Endothelial cell (in vitro differentiated cells): Measurements from ENCODE around the gene CBLB. TPM values are rescaled to one million over a fixed set of nuclear protein-coding genes. Genes with fewer than 3 reads are reported as not detected.

Source experiments
- DNase-seq: peaks from one replicate; pipeline ENCODE4 v3.0.0; 2021; ENCODE audit warnings: low spot score
- H3K27ac Mint-ChIP-seq: one replicate; pipeline ENCODE4 v1.8.0; 2021; ENCODE audit warnings: mixed read lengths, inconsistent platforms; ENCODE audit not compliant: unreplicated experiment
- H3K27me3 Mint-ChIP-seq: one replicate; pipeline ENCODE4 v1.8.0; 2021; ENCODE audit warnings: mild to moderate bottlenecking, moderate library complexity, mixed read lengths, inconsistent platforms; ENCODE audit not compliant: unreplicated experiment
- H3K36me3 Mint-ChIP-seq: one replicate; pipeline ENCODE4 v1.8.0; 2021; ENCODE audit warnings: mild to moderate bottlenecking, low read depth, mixed read lengths, inconsistent platforms; ENCODE audit not compliant: unreplicated experiment
- H3K4me1 Mint-ChIP-seq: one replicate; pipeline ENCODE4 v1.8.0; 2021; ENCODE audit warnings: mild to moderate bottlenecking, mixed read lengths, inconsistent platforms; ENCODE audit not compliant: unreplicated experiment
- H3K4me3 Mint-ChIP-seq: one replicate; pipeline ENCODE4 v1.8.0; 2021; ENCODE audit warnings: mild to moderate bottlenecking, mixed read lengths, inconsistent platforms; ENCODE audit not compliant: unreplicated experiment
- H3K9me3 Mint-ChIP-seq: one replicate; pipeline ENCODE4 v1.8.0; 2021; ENCODE audit warnings: mixed read lengths, inconsistent platforms; ENCODE audit not compliant: unreplicated experiment
- total RNA-seq: library from RNA; stranded (reverse); fragmentation: NEBNext Ultra II Directional; extraction: Animal tissue kit (Norgen Biotek cat#: 25700); gene quantifications from one replicate; pipeline ENCODE4 v1.2.1, GENCODE V29; 2021; ENCODE audit not compliant: unreplicated experiment
- TF ChIP-seq, protein P1 (sequence below): fragments of 200-600 bp; sonication (generic); IDR thresholded peaks from one replicate; pipeline ENCODE4 v1.5.0; 2021; ENCODE audit warnings: antibody characterized with exemption; ENCODE audit not compliant: unreplicated experiment

CBLB gene
- total RNA-seq, 1 donor from 2014 or later = 62.0 TPM

DNA sequence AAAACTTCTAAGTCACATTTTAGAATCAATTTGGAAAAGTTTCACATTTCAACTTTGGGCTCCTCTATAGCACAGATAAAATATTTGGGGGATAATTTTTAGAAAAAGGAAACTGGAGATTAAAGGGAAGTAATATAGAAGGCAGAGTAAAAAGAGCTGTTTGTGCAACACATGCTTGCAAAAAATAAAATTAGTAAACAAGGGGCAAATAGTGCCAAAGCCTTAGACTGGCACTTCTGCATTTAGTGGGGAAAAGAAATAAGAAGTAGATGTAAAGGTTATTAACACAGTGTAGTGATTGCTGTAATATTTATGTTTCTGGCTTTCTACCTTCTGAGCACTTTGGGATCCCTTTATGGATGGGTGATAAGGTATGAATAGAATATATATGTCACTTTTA is 246.6 kb downstream of the CBLB start:
- no peak for DNase-seq
- TF ChIP-seq, protein P1, sequence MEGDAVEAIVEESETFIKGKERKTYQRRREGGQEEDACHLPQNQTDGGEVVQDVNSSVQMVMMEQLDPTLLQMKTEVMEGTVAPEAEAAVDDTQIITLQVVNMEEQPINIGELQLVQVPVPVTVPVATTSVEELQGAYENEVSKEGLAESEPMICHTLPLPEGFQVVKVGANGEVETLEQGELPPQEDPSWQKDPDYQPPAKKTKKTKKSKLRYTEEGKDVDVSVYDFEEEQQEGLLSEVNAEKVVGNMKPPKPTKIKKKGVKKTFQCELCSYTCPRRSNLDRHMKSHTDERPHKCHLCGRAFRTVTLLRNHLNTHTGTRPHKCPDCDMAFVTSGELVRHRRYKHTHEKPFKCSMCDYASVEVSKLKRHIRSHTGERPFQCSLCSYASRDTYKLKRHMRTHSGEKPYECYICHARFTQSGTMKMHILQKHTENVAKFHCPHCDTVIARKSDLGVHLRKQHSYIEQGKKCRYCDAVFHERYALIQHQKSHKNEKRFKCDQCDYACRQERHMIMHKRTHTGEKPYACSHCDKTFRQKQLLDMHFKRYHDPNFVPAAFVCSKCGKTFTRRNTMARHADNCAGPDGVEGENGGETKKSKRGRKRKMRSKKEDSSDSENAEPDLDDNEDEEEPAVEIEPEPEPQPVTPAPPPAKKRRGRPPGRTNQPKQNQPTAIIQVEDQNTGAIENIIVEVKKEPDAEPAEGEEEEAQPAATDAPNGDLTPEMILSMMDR = no peak
- no peaks in the 10 kb centered on the region for H3K27me3 Mint-ChIP-seq
- H3K4me1 Mint-ChIP-seq = no peaks in the 10 kb centered on the region
- no peak overlapping the region for H3K4me3 Mint-ChIP-seq
- H3K27ac Mint-ChIP-seq = no peak overlapping the region
- H3K36me3 Mint-ChIP-seq = no peaks in the 10 kb centered on the region
- H3K9me3 Mint-ChIP-seq = no peaks in the 10 kb centered on the region

DNA sequence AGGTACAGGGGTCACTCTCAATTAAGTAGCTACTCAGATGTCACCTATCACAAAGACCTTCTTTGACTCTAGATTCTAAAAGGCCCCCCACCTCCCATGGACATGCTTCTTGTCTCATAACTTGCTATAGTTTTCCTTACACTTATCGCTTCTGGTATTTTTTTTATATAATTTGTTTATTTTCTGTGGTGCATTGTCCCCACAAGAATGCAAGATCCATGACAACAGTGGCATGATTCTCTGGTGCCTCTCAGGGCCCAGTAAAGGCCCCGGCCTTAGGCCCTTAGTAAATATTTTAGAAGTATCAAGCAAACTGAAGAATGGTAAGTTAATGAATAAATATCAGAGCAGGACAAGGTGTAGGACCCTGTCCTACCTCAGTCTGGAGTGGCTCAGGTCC is 248.6 kb downstream of the CBLB start:
- DNase-seq = no peak
- Mint-ChIP-seq H3K27ac (no peak overlapping the region), H3K27me3 (no peaks in the 10 kb centered on the region), H3K9me3 (no peaks in the 10 kb centered on the region), H3K4me3 (no peak overlapping the region), H3K36me3 (no peaks in the 10 kb centered on the region), H3K4me1 (no peaks in the 10 kb centered on the region)
- TF ChIP-seq, protein P1 = no peak

DNA sequence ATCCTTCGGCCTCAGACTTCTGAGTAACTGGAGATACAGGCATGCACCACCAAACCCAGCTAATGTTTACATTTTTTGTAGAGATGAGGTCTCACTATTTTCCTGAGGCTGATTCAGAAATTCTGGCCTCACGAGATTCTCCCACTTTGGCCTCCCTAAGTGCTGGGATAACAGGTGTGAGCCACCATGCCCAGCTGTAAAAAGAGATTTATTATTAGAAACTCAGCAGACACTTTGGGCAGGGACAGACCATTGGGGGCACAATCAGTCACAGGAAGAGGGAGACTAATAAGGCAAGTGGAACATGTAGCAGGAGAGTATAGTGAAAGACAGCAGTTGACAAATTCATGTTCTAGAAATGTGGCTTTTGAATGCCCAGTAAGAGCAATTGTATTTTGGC is 249.2 kb downstream of the CBLB start:
- H3K27ac Mint-ChIP-seq = no peak overlapping the region
- no peaks in the 10 kb centered on the region for H3K9me3 Mint-ChIP-seq
- DNase-seq = no peak
- H3K4me1 Mint-ChIP-seq = no peaks in the 10 kb centered on the region
- H3K36me3 Mint-ChIP-seq = no peaks in the 10 kb centered on the region
- H3K27me3 Mint-ChIP-seq = no peaks in the 10 kb centered on the region
- TF ChIP-seq, protein P1 = no peak
- H3K4me3 Mint-ChIP-seq = no peak overlapping the region

DNA sequence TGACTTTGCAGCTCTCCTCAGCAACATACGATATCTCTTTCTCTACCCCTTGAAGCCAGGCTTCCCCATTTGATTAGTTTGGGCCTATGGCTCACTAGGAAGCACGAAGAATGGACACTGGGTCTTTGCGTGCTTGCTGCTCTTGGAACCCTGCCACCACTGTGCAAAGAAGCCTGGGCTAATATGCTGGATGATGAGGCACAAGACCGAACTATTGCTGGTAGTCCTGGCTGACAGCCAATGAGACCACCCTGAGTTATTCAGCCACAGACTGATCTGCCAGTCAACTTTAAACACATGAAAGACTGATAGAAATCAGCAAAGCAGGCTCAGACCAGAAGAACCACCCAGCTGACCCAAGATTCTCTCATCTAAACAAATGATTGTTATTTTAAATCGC is 250.3 kb downstream of the CBLB start:
- TF ChIP-seq, protein P1 = no peak
- Mint-ChIP-seq H3K4me1 (peaks cover 6% of the 10 kb centered on the region), H3K9me3 (no peaks in the 10 kb centered on the region), H3K36me3 (no peaks in the 10 kb centered on the region), H3K27me3 (no peaks in the 10 kb centered on the region), H3K27ac (no peak overlapping the region), H3K4me3 (no peak overlapping the region)
- no peak for DNase-seq

DNA sequence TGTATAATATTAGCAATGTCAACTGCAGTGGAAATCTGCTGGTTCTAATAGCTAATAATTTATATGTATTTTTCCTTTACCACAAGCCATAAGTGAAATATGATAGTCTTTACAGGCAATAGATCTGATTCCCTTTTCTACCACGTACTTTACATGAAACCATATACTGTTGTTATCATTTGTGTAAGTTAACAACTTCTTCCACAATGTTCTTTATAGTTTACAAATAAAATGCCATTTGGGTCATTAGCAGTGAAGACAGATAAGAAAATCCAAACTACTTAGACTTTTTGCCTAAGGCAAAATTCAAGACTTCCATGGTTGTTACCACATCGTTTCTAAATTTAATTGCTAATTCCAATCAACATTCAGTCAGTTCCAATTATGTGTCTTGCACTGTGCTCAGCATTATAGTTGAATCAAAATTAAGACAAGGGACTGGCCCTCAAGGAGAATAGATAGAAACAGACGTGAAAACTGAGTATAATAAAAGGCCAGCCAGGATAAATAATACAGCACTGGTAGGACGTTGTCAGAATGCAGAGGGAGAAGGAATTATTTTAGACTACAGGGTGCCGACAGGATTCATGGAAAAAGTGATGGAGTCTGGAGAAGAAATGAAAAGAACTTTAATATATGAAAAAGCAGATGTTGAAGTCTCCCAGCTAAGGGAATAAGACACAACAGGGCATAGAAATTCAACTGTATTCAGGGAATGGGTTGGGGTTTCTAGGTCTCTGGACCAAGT is 252.3 kb downstream of the CBLB start:
- H3K27me3 Mint-ChIP-seq = no peaks in the 10 kb centered on the region
- H3K4me3 Mint-ChIP-seq = no peak overlapping the region
- no peak for DNase-seq
- TF ChIP-seq, protein P1 = no peak
- H3K27ac Mint-ChIP-seq = no peak overlapping the region
- peaks cover 11% of the 10 kb centered on the region for H3K4me1 Mint-ChIP-seq
- no peaks in the 10 kb centered on the region for H3K9me3 Mint-ChIP-seq
- H3K36me3 Mint-ChIP-seq = no peaks in the 10 kb centered on the region
